Keratinocyte (primary cell): Measurements from ENCODE around the gene APRT. TPM values are rescaled to one million over a fixed set of nuclear protein-coding genes. Genes with fewer than 3 reads are reported as not detected.

Source experiments
- DNase-seq: peaks from one replicate; pipeline ENCODE4 v3.0.0-alpha.2; 2011; ENCODE audit warnings: low read depth, missing footprints, low spot score
- FAIRE-seq: peaks from 2 replicates; lab custom pipeline; 2011; peaks lifted over from hg19 to GRCh38; lab: Jason Lieb, UNC
- H2AFZ ChIP-seq: 2 replicates; pipeline ENCODE4 v1.6.0; 2012; ENCODE audit warnings: low read length, control low read depth, inconsistent platforms; ENCODE audit not compliant: control insufficient read depth
- H3K27ac ChIP-seq: 2 replicates; pipeline ENCODE4 v1.5.1; 2011; ENCODE audit warnings: low read length; ENCODE audit not compliant: control insufficient read depth, insufficient read depth
- H3K27me3 ChIP-seq: 3 replicates; pipeline ENCODE4 v1.6.0; 2011; ENCODE audit warnings: low read length; ENCODE audit not compliant: control insufficient read depth, insufficient read depth; ENCODE audit errors: extremely low read depth
- H3K36me3 ChIP-seq, 2 experiments: 2 replicates in 1 of 2; 3 replicates in 1 of 2; pipeline ENCODE4 v1.5.1; 2011; ENCODE audit warnings: low read length in 2 of 2, mild to moderate bottlenecking in 1 of 2; ENCODE audit not compliant: control insufficient read depth in 2 of 2, insufficient read depth in 2 of 2; ENCODE audit errors: extremely low read depth in 1 of 2
- H3K4me1 ChIP-seq: 3 replicates; pipeline ENCODE4 v1.5.1; 2011; ENCODE audit warnings: low read length; ENCODE audit not compliant: control insufficient read depth, insufficient read depth; ENCODE audit errors: extremely low read depth
- H3K4me2 ChIP-seq: 3 replicates; pipeline ENCODE4 v1.6.0; 2011; ENCODE audit warnings: low read depth, low read length; ENCODE audit not compliant: control insufficient read depth, insufficient read depth; ENCODE audit errors: extremely low read depth
- H3K4me3 ChIP-seq, 3 experiments: fragments of 200-600 bp in 1 of 3; sonication (generic) in 1 of 3; 2 replicates in 2 of 3; 3 replicates in 1 of 3; pipeline ENCODE4 v1.5.1; 2011 to 2016; ENCODE audit warnings: low read length in 3 of 3, mild to moderate bottlenecking in 3 of 3, control low read depth in 2 of 3, inconsistent platforms in 1 of 3, low read depth in 1 of 3, mixed read lengths in 1 of 3, mixed run types in 1 of 3, moderate library complexity in 1 of 3; ENCODE audit not compliant: control insufficient read depth in 2 of 3, insufficient read depth in 2 of 3; ENCODE audit errors: extremely low read depth in 1 of 3
- H3K79me2 ChIP-seq: 2 replicates; pipeline ENCODE4 v1.6.0; 2012; ENCODE audit warnings: low read length; ENCODE audit not compliant: control insufficient read depth, insufficient read depth
- H3K9ac ChIP-seq: 3 replicates; pipeline ENCODE4 v1.6.0; 2011; ENCODE audit warnings: low read length; ENCODE audit not compliant: control insufficient read depth, insufficient read depth; ENCODE audit errors: extremely low read depth
- H3K9me1 ChIP-seq: 3 replicates; pipeline ENCODE4 v1.6.0; 2011; ENCODE audit warnings: low read length; ENCODE audit not compliant: control insufficient read depth, insufficient read depth; ENCODE audit errors: extremely low read depth
- H3K9me3 ChIP-seq: 2 replicates; pipeline ENCODE4 v1.5.1; 2012; ENCODE audit warnings: low read depth, low read length; ENCODE audit not compliant: control insufficient read depth
- H4K20me1 ChIP-seq: 3 replicates; pipeline ENCODE4 v1.6.0; 2011; ENCODE audit warnings: low read length; ENCODE audit not compliant: control insufficient read depth, insufficient read depth; ENCODE audit errors: extremely low read depth
- CTCF ChIP-seq, 3 experiments: IDR thresholded peaks in 1 of 3; conservative IDR thresholded peaks in 1 of 3; optimal IDR thresholded peaks in 1 of 3; 2 replicates in 2 of 3; 3 replicates in 1 of 3; pipeline versions ENCODE3 to v1.5.1; 2011; ENCODE audit warnings: low read length in 3 of 3, mild to moderate bottlenecking in 3 of 3, moderate library complexity in 2 of 3, control low read depth in 1 of 3, inconsistent platforms in 1 of 3; ENCODE audit not compliant: insufficient read depth in 2 of 3; ENCODE audit errors: extremely low read depth in 1 of 3
- EZH2 ChIP-seq: IDR thresholded peaks from one replicate; pipeline ENCODE4 v1.6.1; 2012; ENCODE audit warnings: inconsistent platforms, mild to moderate bottlenecking, low read length, moderate library complexity
- dilution Hi-C: fragments of 300-500 bp; cut with MboI; formaldehyde crosslinking; loops from one replicate; pipeline ENCODE4 v1.7.0; 2020; ENCODE audit warnings: low sequenced_read_pairs; ENCODE audit not compliant: extremely low pct_ligation_motif_present
- polyA plus RNA-seq, 5 experiments: library from polyadenylated mRNA; depleted of rRNA in 3 of 5; stranded (reverse) in 3 of 5; stranded (forward) in 1 of 5; unstranded in 1 of 5; fragments of >200 nt; gene quantifications; 1 replicate in 1 of 5; 2 replicates in 3 of 5; 3 replicates in 1 of 5; pipeline versions ENCODE4 v1.2.1 to v1.2.3, GENCODE V29; 2011 to 2012; ENCODE audit warnings: missing spikeins in 2 of 5, low read depth in 1 of 5, low replicate concordance in 1 of 5

The APRT gene
- polyA plus RNA-seq, 1 donor (not counting 4 experiments of a cell fraction or from before 2014, with no cell fraction given), result 106 TPM

DNA sequence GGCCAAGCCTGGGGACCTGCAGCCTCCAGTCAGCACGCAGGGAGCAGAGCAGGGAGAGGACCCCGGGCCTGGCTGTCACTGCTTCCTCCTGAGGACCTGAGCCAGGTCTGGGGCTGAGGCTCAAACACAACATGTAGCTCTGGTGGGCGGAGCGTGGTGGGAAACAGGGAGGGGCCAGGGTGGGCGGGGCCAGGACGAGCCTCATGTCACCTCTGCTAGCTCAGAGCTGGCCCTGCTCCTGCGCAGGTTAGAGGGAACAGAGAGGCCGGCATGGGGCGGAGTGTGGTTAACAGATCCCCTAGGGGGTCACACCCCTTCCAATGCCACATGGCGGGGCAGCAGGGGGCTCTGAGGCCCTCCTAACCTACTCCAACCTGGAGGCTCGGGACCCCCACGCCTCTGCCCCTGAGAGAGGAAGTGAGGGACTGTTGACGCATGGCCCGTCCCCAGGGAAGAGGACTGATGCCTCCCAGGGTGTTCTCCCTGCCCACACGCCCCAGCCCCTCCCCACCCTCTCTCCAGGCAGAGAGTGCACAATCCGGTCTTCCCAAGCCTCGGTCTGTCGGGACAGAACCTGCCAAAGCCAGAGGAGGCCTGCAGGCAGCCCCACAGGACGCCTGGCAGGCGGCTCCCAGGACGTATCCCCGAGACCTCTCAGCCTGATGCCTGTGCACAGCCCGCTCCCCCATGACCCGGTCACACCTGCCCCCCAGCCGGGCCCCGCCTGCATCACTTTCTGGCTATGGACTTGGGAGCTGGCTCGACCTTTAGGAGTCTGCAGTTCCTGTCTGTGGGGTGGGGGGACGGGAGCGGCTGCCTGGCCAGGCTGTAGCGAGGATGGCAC is 41.9 kb downstream of the APRT start:
- dilution Hi-C loops, result loop anchor here (25.0 kb wide), 1 partner anchor 108 kb away; the partner anchor contains the start of genes CYBA and MVD
- peak overlapping the region in 2 of 3 experiments; percentile 37 to 38 for H3K4me3 ChIP-seq
- H2AFZ ChIP-seq, result no peak overlapping the region
- no peak for FAIRE-seq
- peak overlapping the region; percentile 74 for H3K9ac ChIP-seq
- DNase-seq, result no peak
- H3K36me3 ChIP-seq, result peaks cover 9 to 11% of the 10 kb centered on the region in 2 experiments
- H4K20me1 ChIP-seq, result peaks cover 57% of the 10 kb centered on the region
- H3K79me2 ChIP-seq, result peaks cover 95% of the 10 kb centered on the region
- no peak for TF ChIP-seq CTCF (optimal IDR thresholded peaks at IDR 0.05 in 1 of 3, IDR thresholded peaks at IDR 0.05 in 1 of 3, conservative IDR thresholded peaks at IDR 0.05 in 1 of 3; ENCODE audit: extremely low read depth in 1 of 3, insufficient read depth in 2 of 3, low read length in 3 of 3)
- TF ChIP-seq EZH2, result no peak
- no peaks in the 10 kb centered on the region for H3K9me3 ChIP-seq
- no peaks in the 10 kb centered on the region for H3K27me3 ChIP-seq
- H3K4me2 ChIP-seq, result peak overlapping the region; percentile 81
- H3K9me1 ChIP-seq, result peaks cover 13% of the 10 kb centered on the region
- peaks cover 41% of the 10 kb centered on the region for H3K4me1 ChIP-seq
- H3K27ac ChIP-seq, result peak overlapping the region; percentile 81

GRCh38 chr16:88768071-88768783 is 43.5 kb downstream of the APRT start:
- no peaks in the 10 kb centered on the region for H3K27me3 ChIP-seq
- H3K27ac ChIP-seq, result no peak overlapping the region
- H3K9ac ChIP-seq, result no peak overlapping the region
- H3K4me2 ChIP-seq, result no peak overlapping the region
- peaks cover 14 to 16% of the 10 kb centered on the region in 2 experiments for H3K36me3 ChIP-seq
- H3K9me3 ChIP-seq, result no peaks in the 10 kb centered on the region
- TF ChIP-seq CTCF (optimal IDR thresholded peaks at IDR 0.05 in 1 of 3, IDR thresholded peaks at IDR 0.05 in 1 of 3, conservative IDR thresholded peaks at IDR 0.05 in 1 of 3; ENCODE audit: extremely low read depth in 1 of 3, insufficient read depth in 2 of 3, low read length in 3 of 3) (no peak), EZH2 (no peak)
- H3K9me1 ChIP-seq, result peaks cover 14% of the 10 kb centered on the region
- H3K79me2 ChIP-seq, result peaks cover 93% of the 10 kb centered on the region
- dilution Hi-C loops, result loop anchor here (25.0 kb wide), 1 partner anchor 106 kb away; the partner anchor contains the start of genes CYBA and MVD
- DNase-seq, result no peak
- H3K4me3 ChIP-seq, result no peak overlapping the region
- no peak for FAIRE-seq
- peaks cover 57% of the 10 kb centered on the region for H4K20me1 ChIP-seq
- H3K4me1 ChIP-seq, result peaks cover 52% of the 10 kb centered on the region
- no peak overlapping the region for H2AFZ ChIP-seq
